Measurements from ENCODE around the gene SMPD1.

GRCh38 chr11:6357222-6357621, 33.1 kb upstream of the SMPD1 start:
- TF ChIP-seq EZH2 (optimal IDR thresholded peaks at IDR 0.05; ENCODE audit: low read depth, low read length), result no peak
- TF ChIP-seq, protein P1, sequence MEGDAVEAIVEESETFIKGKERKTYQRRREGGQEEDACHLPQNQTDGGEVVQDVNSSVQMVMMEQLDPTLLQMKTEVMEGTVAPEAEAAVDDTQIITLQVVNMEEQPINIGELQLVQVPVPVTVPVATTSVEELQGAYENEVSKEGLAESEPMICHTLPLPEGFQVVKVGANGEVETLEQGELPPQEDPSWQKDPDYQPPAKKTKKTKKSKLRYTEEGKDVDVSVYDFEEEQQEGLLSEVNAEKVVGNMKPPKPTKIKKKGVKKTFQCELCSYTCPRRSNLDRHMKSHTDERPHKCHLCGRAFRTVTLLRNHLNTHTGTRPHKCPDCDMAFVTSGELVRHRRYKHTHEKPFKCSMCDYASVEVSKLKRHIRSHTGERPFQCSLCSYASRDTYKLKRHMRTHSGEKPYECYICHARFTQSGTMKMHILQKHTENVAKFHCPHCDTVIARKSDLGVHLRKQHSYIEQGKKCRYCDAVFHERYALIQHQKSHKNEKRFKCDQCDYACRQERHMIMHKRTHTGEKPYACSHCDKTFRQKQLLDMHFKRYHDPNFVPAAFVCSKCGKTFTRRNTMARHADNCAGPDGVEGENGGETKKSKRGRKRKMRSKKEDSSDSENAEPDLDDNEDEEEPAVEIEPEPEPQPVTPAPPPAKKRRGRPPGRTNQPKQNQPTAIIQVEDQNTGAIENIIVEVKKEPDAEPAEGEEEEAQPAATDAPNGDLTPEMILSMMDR (IDR thresholded peaks at IDR 0.05; ENCODE audit: low read length), result no peak
